Cardiac fibroblast (primary cell): ENCODE measurements around the gene DROSHA.
"Not testable (repeated sequence)": the region's sequence is repeated elsewhere in the genome, so short reads cannot be mapped to it uniquely, and the experiment has no call there.

ENCODE experiments used
- DNase-seq, 2 donors: peaks; one replicate each; pipeline versions ENCODE4 v3.0.0 to v3.0.0-alpha.2; 2010; ENCODE audit warnings: low read depth in 2 of 2
- H3K4me3 ChIP-seq, 2 donors: replicated peaks in 1 of 2; 1 replicate in 1 of 2; 2 replicates in 1 of 2; pipeline ENCODE4 v1.5.1; 2011; ENCODE audit warnings: low read depth in 2 of 2, low read length in 2 of 2, mild to moderate bottlenecking in 2 of 2, moderate library complexity in 1 of 2
- CTCF ChIP-seq: IDR thresholded peaks from one replicate; pipeline ENCODE4 v1.5.1; 2011; ENCODE audit warnings: low read depth, mild to moderate bottlenecking, low read length, inconsistent platforms

DROSHA gene

GRCh38 chr5:31362931-31363568, 168.8 kb downstream of the DROSHA start:
- H3K4me3 ChIP-seq = no peak overlapping the region
- DNase-seq = peak; percentile 31 to 76
- no peak for TF ChIP-seq CTCF

DNA sequence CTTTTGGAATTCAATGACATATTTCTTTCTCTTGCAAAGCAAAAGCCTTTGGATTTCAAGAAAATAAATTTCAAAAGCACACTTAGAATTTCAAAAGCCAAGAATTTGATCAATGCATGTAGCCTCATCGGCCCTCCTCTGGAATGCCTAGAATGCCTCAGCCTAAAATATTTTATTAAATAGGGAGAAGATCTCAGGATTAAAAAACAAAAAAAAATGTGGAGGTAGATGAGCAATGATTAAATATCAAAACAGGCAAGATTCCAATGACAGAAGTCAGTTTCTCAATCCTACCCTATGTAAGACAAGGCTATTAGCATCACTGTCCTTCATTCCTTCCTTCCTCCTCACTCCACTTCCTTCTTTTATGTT, 169.4 kb downstream of the DROSHA start:
- no peak for TF ChIP-seq CTCF
- DNase-seq = peak; percentile 8 to 50
- no peak overlapping the region for H3K4me3 ChIP-seq

- not testable (repeated sequence) for H3K4me3 ChIP-seq
- peak; percentile 23 to 28 for DNase-seq
Measured at GRCh38 chr5:31361704-31362528, 170.0 kb downstream of the DROSHA start.

GRCh38 chr5:31361234-31361633, 170.7 kb downstream of the DROSHA start:
- TF ChIP-seq CTCF = no peak
- no peak overlapping the region for H3K4me3 ChIP-seq
- DNase-seq = peak; percentile 54 to 72

- no peak for DNase-seq
- H3K4me3 ChIP-seq = no peak overlapping the region
- no peak for TF ChIP-seq CTCF
Measured at GRCh38 chr5:31359839-31360238, 172.1 kb downstream of the DROSHA start.

DNA sequence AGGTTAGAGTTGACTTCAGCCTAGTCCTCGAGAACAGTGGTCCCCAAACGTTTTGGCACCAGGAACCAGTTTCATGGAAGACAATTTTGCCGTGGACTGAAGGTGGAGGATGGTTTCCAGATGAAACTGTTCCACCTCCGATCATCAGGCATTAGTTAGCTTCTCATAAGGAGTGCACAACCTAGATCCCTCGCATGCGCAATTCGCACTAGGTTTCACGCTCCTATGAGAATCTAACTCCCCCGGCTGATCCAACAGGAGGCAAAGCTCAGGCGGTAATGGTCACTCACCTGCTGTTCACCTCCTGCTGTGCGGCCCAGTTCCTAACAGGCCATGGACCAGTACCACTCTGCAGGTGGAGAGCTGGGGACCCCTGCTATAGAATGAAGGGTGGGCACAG, 174.9 kb downstream of the DROSHA start:
- no peak for DNase-seq
- TF ChIP-seq CTCF = no peak
- no peak overlapping the region for H3K4me3 ChIP-seq

DNA sequence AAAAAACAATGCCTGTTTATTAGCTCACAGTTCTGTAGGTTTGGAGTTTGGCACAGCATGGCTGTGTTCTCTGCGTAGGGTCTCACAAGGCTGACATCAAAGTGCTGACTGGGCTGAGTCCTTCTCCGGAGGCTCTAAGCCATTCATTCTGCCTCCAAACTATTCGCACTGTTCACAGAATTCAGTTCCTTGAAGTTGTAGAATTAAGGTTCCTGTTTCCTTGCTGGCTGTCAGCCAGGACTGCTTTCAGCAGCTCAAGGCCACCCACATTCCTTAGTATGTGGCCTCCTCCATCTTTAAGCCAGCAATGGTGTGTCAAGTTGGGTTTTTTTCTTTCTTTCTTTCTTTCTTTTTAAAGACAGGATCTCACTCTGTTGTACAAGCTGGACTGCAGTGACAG, 176.6 kb downstream of the DROSHA start:
- no peak overlapping the region for H3K4me3 ChIP-seq
- TF ChIP-seq CTCF = no peak
- DNase-seq = peak in 1 of 2 donors; percentile 13
